A549 (cell line): ENCODE results near the gene PCSK5.

ENCODE experiments used
- BCL3 ChIP-seq: fragments of >200 bp; sonication (Bioruptor Twin); formaldehyde crosslinking; IDR thresholded peaks from 3 replicates; pipeline ENCODE4 v1.6.1; 2016
- KDM1A ChIP-seq: fragments of 200-600 bp; sonication (generic); IDR thresholded peaks from 2 replicates; pipeline ENCODE4 v1.6.1; 2016; ENCODE audit warnings: low read depth, mild to moderate bottlenecking
- POLR2A ChIP-seq: IDR thresholded peaks from 2 replicates; pipeline ENCODE4 v1.6.1; 2012; ENCODE audit warnings: mild to moderate bottlenecking, low read length
- TF ChIP-seq, protein P1 (sequence below): fragments of >200 bp; sonication (Bioruptor Twin); formaldehyde crosslinking; IDR thresholded peaks from 3 replicates; pipeline ENCODE4 v1.5.1; 2016
- TF ChIP-seq, protein P2 (sequence below): fragments of 200-600 bp; sonication (generic); IDR thresholded peaks from 2 replicates; pipeline ENCODE4 v1.6.1; 2016; ENCODE audit warnings: antibody characterized with exemption, mild to moderate bottlenecking, moderate library complexity
- TF ChIP-seq, protein P3 (sequence below): IDR thresholded peaks from 2 replicates; pipeline ENCODE4 v1.6.1; 2012; ENCODE audit warnings: low read depth, borderline replicate concordance
- TF ChIP-seq, protein P4 (sequence below): IDR thresholded peaks from 2 replicates; pipeline ENCODE4 v1.6.1; 2012

DNA sequence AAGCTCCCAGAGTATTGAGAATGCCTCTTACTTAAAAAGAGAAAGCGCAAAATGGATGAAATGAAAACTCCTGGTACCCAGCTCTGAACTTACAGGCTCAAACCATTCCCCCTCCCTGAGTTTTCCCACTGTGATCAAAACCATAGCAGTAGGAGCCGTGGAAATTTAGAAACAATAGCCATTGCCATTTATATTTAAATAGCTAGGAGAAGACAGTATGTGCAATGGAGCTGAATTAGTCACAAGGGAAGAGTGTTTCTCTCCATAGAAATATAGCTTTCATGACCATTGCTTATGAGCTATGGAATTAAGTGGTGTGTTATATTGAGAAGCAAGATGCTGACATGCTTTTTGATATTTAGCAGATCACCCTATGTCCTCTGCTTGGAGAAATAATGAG lies 84.6 kb downstream of the PCSK5 start:
- TF ChIP-seq KDM1A = no peak
- TF ChIP-seq, protein P1, sequence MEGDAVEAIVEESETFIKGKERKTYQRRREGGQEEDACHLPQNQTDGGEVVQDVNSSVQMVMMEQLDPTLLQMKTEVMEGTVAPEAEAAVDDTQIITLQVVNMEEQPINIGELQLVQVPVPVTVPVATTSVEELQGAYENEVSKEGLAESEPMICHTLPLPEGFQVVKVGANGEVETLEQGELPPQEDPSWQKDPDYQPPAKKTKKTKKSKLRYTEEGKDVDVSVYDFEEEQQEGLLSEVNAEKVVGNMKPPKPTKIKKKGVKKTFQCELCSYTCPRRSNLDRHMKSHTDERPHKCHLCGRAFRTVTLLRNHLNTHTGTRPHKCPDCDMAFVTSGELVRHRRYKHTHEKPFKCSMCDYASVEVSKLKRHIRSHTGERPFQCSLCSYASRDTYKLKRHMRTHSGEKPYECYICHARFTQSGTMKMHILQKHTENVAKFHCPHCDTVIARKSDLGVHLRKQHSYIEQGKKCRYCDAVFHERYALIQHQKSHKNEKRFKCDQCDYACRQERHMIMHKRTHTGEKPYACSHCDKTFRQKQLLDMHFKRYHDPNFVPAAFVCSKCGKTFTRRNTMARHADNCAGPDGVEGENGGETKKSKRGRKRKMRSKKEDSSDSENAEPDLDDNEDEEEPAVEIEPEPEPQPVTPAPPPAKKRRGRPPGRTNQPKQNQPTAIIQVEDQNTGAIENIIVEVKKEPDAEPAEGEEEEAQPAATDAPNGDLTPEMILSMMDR = no peak
- TF ChIP-seq, protein P2, sequence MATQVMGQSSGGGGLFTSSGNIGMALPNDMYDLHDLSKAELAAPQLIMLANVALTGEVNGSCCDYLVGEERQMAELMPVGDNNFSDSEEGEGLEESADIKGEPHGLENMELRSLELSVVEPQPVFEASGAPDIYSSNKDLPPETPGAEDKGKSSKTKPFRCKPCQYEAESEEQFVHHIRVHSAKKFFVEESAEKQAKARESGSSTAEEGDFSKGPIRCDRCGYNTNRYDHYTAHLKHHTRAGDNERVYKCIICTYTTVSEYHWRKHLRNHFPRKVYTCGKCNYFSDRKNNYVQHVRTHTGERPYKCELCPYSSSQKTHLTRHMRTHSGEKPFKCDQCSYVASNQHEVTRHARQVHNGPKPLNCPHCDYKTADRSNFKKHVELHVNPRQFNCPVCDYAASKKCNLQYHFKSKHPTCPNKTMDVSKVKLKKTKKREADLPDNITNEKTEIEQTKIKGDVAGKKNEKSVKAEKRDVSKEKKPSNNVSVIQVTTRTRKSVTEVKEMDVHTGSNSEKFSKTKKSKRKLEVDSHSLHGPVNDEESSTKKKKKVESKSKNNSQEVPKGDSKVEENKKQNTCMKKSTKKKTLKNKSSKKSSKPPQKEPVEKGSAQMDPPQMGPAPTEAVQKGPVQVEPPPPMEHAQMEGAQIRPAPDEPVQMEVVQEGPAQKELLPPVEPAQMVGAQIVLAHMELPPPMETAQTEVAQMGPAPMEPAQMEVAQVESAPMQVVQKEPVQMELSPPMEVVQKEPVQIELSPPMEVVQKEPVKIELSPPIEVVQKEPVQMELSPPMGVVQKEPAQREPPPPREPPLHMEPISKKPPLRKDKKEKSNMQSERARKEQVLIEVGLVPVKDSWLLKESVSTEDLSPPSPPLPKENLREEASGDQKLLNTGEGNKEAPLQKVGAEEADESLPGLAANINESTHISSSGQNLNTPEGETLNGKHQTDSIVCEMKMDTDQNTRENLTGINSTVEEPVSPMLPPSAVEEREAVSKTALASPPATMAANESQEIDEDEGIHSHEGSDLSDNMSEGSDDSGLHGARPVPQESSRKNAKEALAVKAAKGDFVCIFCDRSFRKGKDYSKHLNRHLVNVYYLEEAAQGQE = no peak
- no peak for TF ChIP-seq BCL3
- TF ChIP-seq, protein P3, sequence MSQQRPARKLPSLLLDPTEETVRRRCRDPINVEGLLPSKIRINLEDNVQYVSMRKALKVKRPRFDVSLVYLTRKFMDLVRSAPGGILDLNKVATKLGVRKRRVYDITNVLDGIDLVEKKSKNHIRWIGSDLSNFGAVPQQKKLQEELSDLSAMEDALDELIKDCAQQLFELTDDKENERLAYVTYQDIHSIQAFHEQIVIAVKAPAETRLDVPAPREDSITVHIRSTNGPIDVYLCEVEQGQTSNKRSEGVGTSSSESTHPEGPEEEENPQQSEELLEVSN = no peak
- TF ChIP-seq, protein P4, sequence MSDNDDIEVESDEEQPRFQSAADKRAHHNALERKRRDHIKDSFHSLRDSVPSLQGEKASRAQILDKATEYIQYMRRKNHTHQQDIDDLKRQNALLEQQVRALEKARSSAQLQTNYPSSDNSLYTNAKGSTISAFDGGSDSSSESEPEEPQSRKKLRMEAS = no peak
- no peak for TF ChIP-seq POLR2A
